Activated CD8-positive, alpha-beta T cell treated with anti-CD3 and anti-CD28 coated beads for 36 hours (primary cell): ENCODE measurements around the gene NTF3. TPM values are rescaled to one million over a fixed set of nuclear protein-coding genes. Genes with fewer than 3 reads are reported as not detected.

Experiments used
- ATAC-seq: fragments of 200-7000 bp; cut with Tn5 transposase; one replicate; pipeline ENCODE4 v1.10.0; 2021; ENCODE audit warnings: mild to moderate bottlenecking, moderate library complexity
- CTCF ChIA-PET: fragments of 350-600 bp; sonication (Branson Sonifier 250); formaldehyde crosslinking; loops from one replicate; lab custom pipeline; 2021; ENCODE audit warnings: antibody characterized with exemption; lab: Charles Lee
- POLR2A ChIA-PET: fragments of 350-600 bp; sonication (Branson Sonifier 250); formaldehyde crosslinking; loops from one replicate; lab custom pipeline; 2021; ENCODE audit warnings: antibody characterized with exemption; lab: Charles Lee
- DNase-seq: peaks from one replicate; pipeline ENCODE4 v3.0.0-alpha.2; 2020
- H3K27ac Mint-ChIP-seq: one replicate; pipeline ENCODE4 v1.8.0; 2021; ENCODE audit warnings: mild to moderate bottlenecking, mixed read lengths
- H3K27me3 Mint-ChIP-seq: one replicate; pipeline ENCODE4 v1.8.0; 2021; ENCODE audit warnings: mixed read lengths
- H3K36me3 Mint-ChIP-seq: one replicate; pipeline ENCODE4 v1.8.0; 2021; ENCODE audit warnings: low read depth, mixed read lengths
- H3K4me1 Mint-ChIP-seq: one replicate; pipeline ENCODE4 v1.8.0; 2021; ENCODE audit warnings: low read depth, mixed read lengths
- H3K4me3 Mint-ChIP-seq: one replicate; pipeline ENCODE4 v1.8.0; 2021; ENCODE audit warnings: mild to moderate bottlenecking, moderate library complexity, mixed read lengths
- H3K9me3 Mint-ChIP-seq: one replicate; pipeline ENCODE4 v1.8.0; 2021; ENCODE audit warnings: mixed read lengths
- intact Hi-C: fragments of 100-400 bp; cut with micrococcal nuclease; formaldehyde crosslinking; loops from one replicate; pipeline ENCODE4 v1.10.0; 2022
- total RNA-seq, 2 experiments: library from RNA; stranded (reverse); gene quantifications; one replicate each; pipeline ENCODE4 v1.2.3, GENCODE V29; 2021
- TF ChIP-seq, protein P1 (sequence below): fragments of 200-600 bp; IDR thresholded peaks from one replicate; pipeline ENCODE4 v1.8.0; 2022; ENCODE audit warnings: antibody characterized with exemption, mild to moderate bottlenecking

NTF3 gene
- total RNA-seq, 2 experiments from 2014 or later = not detected

DNA sequence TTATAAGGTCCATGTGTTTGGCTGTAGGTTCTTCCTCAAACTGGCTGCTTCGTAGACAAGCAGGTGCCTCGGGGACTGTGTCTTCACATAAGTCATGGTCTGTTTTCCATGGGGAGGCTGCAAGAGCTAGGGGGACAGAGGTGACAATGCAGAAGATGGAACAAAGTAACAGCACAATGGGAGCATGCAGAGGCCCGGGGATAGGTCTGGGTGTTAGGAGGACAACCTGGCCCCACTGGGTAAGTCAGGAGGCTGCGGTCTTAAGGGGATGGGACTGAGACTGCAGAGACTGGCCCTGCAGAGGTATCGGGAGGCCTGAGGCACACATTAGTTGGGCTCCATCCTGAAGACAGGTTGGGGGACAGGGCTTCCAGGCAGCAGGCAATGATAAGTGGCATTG lies 88.9 kb downstream of the NTF3 start:
- Mint-ChIP-seq H3K27ac (no peak overlapping the region), H3K4me3 (no peak overlapping the region), H3K36me3 (no peaks in the 10 kb centered on the region), H3K9me3 (no peaks in the 10 kb centered on the region), H3K27me3 (no peaks in the 10 kb centered on the region), H3K4me1 (no peaks in the 10 kb centered on the region)
- DNase-seq (no peak), ATAC-seq (no peak)
- ChIA-PET POLR2A (no interaction called here), CTCF (no interaction called here)
- TF ChIP-seq, protein P1, sequence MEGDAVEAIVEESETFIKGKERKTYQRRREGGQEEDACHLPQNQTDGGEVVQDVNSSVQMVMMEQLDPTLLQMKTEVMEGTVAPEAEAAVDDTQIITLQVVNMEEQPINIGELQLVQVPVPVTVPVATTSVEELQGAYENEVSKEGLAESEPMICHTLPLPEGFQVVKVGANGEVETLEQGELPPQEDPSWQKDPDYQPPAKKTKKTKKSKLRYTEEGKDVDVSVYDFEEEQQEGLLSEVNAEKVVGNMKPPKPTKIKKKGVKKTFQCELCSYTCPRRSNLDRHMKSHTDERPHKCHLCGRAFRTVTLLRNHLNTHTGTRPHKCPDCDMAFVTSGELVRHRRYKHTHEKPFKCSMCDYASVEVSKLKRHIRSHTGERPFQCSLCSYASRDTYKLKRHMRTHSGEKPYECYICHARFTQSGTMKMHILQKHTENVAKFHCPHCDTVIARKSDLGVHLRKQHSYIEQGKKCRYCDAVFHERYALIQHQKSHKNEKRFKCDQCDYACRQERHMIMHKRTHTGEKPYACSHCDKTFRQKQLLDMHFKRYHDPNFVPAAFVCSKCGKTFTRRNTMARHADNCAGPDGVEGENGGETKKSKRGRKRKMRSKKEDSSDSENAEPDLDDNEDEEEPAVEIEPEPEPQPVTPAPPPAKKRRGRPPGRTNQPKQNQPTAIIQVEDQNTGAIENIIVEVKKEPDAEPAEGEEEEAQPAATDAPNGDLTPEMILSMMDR = no peak
- intact Hi-C loops = no loop called here

GRCh38 chr12:5521456-5522325 lies 89.8 kb downstream of the NTF3 start:
- H3K27me3 Mint-ChIP-seq = no peaks in the 10 kb centered on the region
- no peak overlapping the region for H3K4me3 Mint-ChIP-seq
- no peak overlapping the region for H3K27ac Mint-ChIP-seq
- TF ChIP-seq, protein P1 = no peak
- no peaks in the 10 kb centered on the region for H3K4me1 Mint-ChIP-seq
- intact Hi-C loops = no loop called here
- ChIA-PET CTCF (no interaction called here), POLR2A (no interaction called here)
- H3K36me3 Mint-ChIP-seq = no peaks in the 10 kb centered on the region
- DNase-seq (no peak), ATAC-seq (no peak)
- no peaks in the 10 kb centered on the region for H3K9me3 Mint-ChIP-seq

- ATAC-seq (no peak), DNase-seq (no peak)
- H3K27ac Mint-ChIP-seq = no peak overlapping the region
- POLR2A ChIA-PET = no interaction called here
- TF ChIP-seq, protein P1 = no peak
- no peaks in the 10 kb centered on the region for H3K27me3 Mint-ChIP-seq
- CTCF ChIA-PET = no interaction called here
- intact Hi-C loops = no loop called here
- H3K9me3 Mint-ChIP-seq = no peaks in the 10 kb centered on the region
- no peak overlapping the region for H3K4me3 Mint-ChIP-seq
- H3K4me1 Mint-ChIP-seq = no peaks in the 10 kb centered on the region
- no peaks in the 10 kb centered on the region for H3K36me3 Mint-ChIP-seq
Measured at GRCh38 chr12:5522432-5523335, 90.8 kb downstream of the NTF3 start.

- Mint-ChIP-seq H3K27ac (no peak overlapping the region), H3K9me3 (no peaks in the 10 kb centered on the region), H3K27me3 (no peaks in the 10 kb centered on the region), H3K4me1 (no peaks in the 10 kb centered on the region), H3K36me3 (no peaks in the 10 kb centered on the region), H3K4me3 (no peak overlapping the region)
- intact Hi-C loops = no loop called here
- CTCF ChIA-PET = no interaction called here
- POLR2A ChIA-PET = no interaction called here
- DNase-seq (no peak), ATAC-seq (no peak)
- TF ChIP-seq, protein P1 = no peak
Measured at GRCh38 chr12:5523396-5524115, 91.6 kb downstream of the NTF3 start.
